Motor neuron (in vitro differentiated cells): ENCODE results near the gene NOS1AP. TPM values are rescaled to one million over a fixed set of nuclear protein-coding genes. Genes with fewer than 3 reads are reported as not detected.
"Not testable (repeated sequence)": the region's sequence is repeated elsewhere in the genome, so short reads cannot be mapped to it uniquely, and the experiment has no call there.

Source experiments
- ATAC-seq, 8 experiments: fragments of 200-7000 bp; cut with Tn5 transposase; replicated peaks in 6 of 8; 2 replicates each; pipeline ENCODE4 v1.8.0; 2021; ENCODE audit warnings: mild to moderate bottlenecking in 8 of 8, moderate library complexity in 8 of 8
- H3K27ac ChIP-seq, 2 donors: fragments of 250-450 bp; sonication (Bioruptor Pico); 2 replicates each; pipeline ENCODE4 v1.9.0; 2021; ENCODE audit warnings: antibody characterized with exemption in 2 of 2, mild to moderate bottlenecking in 2 of 2, moderate library complexity in 1 of 2
- H3K4me1 ChIP-seq, 2 donors: fragments of 250-450 bp; sonication (Bioruptor Pico); replicated peaks in 1 of 2; 2 replicates each; pipeline ENCODE4 v1.6.1; 2021; ENCODE audit warnings: antibody characterized with exemption in 2 of 2, mild to moderate bottlenecking in 2 of 2, moderate library complexity in 1 of 2
- H3K4me3 ChIP-seq, 5 donors: fragments of 250-450 bp; sonication (Bioruptor Pico); 2 replicates each; pipeline ENCODE4 v1.9.0; 2021; ENCODE audit warnings: antibody characterized with exemption in 5 of 5, mild to moderate bottlenecking in 5 of 5, moderate library complexity in 4 of 5
- WGBS, 10 experiments: fragments of 450-650 bp; shearing (Covaris generic); methylation state at CpG; one replicate each; pipeline ENCODE4 v1.0.0; 2022; 5-methylcytosine and 5-hydroxymethylcytosine counted together
- in situ Hi-C, 9 experiments: fragments of 400-800 bp; cut with MboI; loops; one replicate each; pipeline ENCODE4 v1.15.0; 2021; ENCODE audit warnings: low sequenced_read_pairs in 9 of 9, low pct_unique_long_range_greater_than_20kb in 2 of 9; ENCODE audit not compliant: unreplicated experiment in 9 of 9
- total RNA-seq, 8 experiments: library from RNA; unstranded; fragments of 300-600 nt; gene quantifications; 2 replicates each; pipeline versions ENCODE4 v1.2.3 to v1.2.4, GENCODE V29; 2022

The NOS1AP gene
- total RNA-seq, 8 experiments from 2014 or later, result 0.61 to 10.4 (median 6.5) TPM

DNA sequence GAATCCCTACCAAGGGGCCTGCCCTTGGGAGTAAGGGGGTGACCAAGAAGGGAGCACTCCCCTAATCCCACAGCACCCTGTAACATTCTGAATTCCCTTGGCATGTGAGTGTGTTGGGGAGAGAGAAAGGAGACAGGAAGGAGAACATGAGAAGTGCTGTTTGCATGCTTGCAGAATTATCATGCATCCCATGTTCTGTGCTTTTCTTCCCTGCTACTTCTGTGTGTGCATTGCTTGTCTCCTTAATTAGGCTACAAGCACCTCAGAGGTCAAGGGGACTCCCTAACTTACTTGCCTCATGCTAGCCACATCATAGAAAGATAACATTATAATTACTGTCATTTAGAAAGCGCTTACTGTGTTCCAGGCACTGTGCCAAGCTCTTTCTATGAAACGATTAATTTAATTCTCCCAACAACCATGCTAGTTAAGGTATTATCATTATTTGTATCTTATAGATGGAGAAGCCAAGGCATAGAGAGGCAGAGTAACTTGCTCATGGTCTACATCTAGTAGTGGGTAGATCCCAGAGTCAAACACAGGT, 11.1 kb downstream of the NOS1AP start:
- WGBS, 10 experiments, result 0 to 100% (median 86%) methylated on average over 1 to 2 of the region's 2 CpGs; no CpG with 5 or more reads in 4 of the 10 experiments
- H3K4me1 ChIP-seq, result peaks cover 9 to 10% of the 10 kb centered on the region in 2 donors
- no peak overlapping the region for H3K4me3 ChIP-seq
- ATAC-seq, result no peak
- H3K27ac ChIP-seq, result no peak overlapping the region
- in situ Hi-C loops, result no loop called here

DNA sequence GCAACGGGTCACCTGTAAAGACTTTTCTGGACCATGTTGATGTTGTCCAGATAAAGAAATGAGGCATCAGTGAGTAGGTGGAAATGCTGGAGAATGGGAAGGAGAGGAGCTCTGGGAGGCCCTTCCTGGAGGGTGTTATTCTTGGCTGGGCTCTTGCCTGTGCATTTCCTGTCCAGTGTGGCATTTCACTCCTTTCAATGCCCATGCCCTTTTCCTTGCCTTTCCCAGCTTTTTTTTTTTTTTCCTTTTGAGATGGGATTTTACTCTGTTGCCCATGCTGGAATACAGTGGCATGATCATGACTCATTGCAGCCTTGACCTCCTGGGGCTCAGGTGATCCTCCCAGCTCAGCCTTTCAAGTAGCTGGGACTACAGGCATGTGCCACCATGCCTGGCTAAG, 11.8 kb downstream of the NOS1AP start:
- WGBS, 10 experiments, result 60 to 100% (median 100%) methylated on average over 1 of the region's 1 CpG; no CpG with 5 or more reads in 5 of the 10 experiments
- in situ Hi-C loops, result no loop called here
- H3K4me1 ChIP-seq, result peaks cover 9 to 10% of the 10 kb centered on the region in 2 donors
- H3K27ac ChIP-seq, result no peak overlapping the region
- ATAC-seq, result peak in 2 of 8 experiments; percentile 18 to 22
- no peak overlapping the region for H3K4me3 ChIP-seq

DNA sequence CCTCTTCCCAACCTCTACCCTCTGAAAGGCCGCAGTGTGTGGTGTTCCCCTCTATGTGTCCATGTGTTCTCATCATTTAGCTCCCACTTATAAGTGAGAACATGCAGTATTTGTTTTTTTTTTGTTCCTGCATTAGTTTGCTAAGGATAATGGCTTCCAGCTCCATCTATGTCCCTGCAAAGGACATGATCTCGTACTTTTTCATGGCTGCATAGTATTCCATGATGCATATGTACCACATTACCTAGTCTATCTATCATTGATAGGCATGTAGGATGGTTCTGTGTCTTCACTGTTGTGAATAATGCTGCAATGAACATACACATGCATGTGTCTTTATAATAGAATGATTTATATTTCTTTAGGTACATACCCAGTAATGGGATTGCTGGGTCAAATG, 12.6 kb downstream of the NOS1AP start:
- H3K4me1 ChIP-seq, result peaks cover 10 to 11% of the 10 kb centered on the region in 2 donors
- H3K27ac ChIP-seq, ATAC-seq, H3K4me3 ChIP-seq, in situ Hi-C loops: not testable (repeated sequence)
- 25 to 100% (median 74%) methylated on average over 1 to 2 of the region's 2 CpGs; no CpG with 5 or more reads in 2 of the 10 experiments for WGBS, 10 experiments

DNA sequence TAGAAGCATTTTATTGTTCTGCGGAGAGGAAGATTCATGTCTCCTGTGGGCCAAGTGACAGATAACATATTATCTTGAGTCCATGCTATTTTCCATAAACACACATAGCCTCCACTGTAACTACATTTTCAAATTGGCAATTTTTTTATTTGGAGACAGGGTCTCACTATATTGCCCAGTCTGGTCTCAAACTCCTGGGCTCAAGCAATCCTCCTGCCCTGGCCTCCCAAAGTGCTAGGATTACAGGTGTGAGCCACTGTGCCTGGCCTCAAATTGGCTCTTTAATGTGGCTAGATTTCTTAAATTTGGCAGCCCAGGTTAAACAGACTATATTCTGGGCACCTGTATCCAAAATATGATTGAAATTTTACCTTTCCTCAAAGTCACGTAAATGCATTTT, 13.8 kb downstream of the NOS1AP start:
- no peak for ATAC-seq
- 44 to 100% (median 90%) methylated on average over 1 to 2 of the region's 2 CpGs; no CpG with 5 or more reads in 3 of the 10 experiments for WGBS, 10 experiments
- peaks cover 12 to 15% of the 10 kb centered on the region in 2 donors for H3K4me1 ChIP-seq
- H3K27ac ChIP-seq, result no peak overlapping the region
- no peak overlapping the region for H3K4me3 ChIP-seq
- in situ Hi-C loops, result no loop called here

DNA sequence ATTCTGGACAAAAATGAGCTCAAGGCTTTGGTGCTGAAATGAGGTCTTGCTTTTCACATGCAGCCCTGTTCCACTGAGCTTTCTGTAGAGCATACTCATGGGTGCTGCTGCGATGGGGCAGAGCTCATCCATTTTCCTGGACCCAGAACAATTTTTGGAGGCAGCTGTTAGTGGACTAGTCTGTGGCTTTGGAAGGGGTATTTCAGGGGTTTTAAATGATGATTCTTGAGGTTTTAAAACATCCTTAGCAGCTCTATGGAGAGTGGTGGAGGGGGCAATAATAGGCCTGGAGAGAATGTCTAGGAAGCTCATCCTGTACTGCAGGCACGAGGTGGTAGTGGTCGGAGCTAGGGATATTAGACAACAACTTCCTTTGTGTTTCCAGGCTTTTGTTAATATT, 16.5 kb downstream of the NOS1AP start:
- Histone ChIP-seq H3K27ac (no peak overlapping the region), H3K4me3 (no peak overlapping the region), H3K4me1 (peaks cover 10 to 12% of the 10 kb centered on the region in 2 donors)
- WGBS, 10 experiments, result 83 to 100% (median 89%) methylated on average over 1 to 3 of the region's 3 CpGs; no CpG with 5 or more reads in 3 of the 10 experiments
- in situ Hi-C loops, result no loop called here
- no peak for ATAC-seq

DNA sequence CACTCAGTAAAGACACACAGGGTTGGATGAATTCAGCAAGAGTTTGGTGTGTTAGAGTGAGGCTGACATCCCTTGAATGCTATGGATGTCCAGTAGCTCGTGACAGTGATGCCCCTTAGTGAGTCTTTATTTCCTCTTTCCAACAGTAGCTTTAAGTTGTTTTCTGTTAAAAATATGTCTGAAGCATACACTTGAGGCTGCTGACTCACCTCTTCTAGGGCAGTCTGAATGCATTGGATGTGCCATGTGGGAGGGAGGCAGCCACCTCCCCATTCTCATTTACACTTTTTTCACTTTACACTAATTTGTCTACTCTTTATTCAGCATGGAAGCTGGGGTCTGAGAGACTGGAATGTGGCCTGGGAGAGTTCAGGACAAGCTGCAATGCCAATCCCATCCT, 17.6 kb downstream of the NOS1AP start:
- ATAC-seq, result peak in 2 of 8 experiments; percentile 68 to 82
- no peak overlapping the region for H3K4me3 ChIP-seq
- H3K27ac ChIP-seq, result no peak overlapping the region
- WGBS, 10 experiments, result 0 to 89% (median 83%) methylated on average over 1 of the region's 1 CpG; no CpG with 5 or more reads in 5 of the 10 experiments
- H3K4me1 ChIP-seq, result peaks cover 21 to 23% of the 10 kb centered on the region in 2 donors
- in situ Hi-C loops, result no loop called here

DNA sequence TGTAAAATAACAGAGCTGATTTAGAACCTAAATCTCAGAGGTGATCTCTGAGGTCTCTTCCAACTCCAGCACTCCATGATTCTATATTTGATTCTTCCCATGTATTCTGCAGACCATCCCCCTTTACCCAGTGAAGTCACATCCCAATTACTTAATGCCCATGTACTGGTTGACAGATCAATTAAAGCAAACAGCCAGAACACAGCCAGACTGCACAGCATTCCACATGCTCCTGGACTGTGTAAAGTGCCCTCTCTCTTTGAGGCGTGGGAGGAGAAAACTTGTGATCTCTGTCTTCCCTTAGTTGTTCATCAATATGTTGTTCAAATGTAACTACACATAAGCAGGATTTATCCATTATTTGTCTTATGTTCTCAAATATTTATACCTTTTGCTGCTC, 18.1 kb downstream of the NOS1AP start:
- in situ Hi-C loops, result no loop called here
- 40 to 100% (median 88%) methylated on average over 1 of the region's 1 CpG; no CpG with 5 or more reads in 3 of the 10 experiments for whole genome bisulfite sequencing, 10 experiments
- no peak overlapping the region for H3K4me3 ChIP-seq
- no peak overlapping the region for H3K27ac ChIP-seq
- peaks cover 25 to 28% of the 10 kb centered on the region in 2 donors for H3K4me1 ChIP-seq
- peak in 1 of 8 experiments; percentile 11 for ATAC-seq

DNA sequence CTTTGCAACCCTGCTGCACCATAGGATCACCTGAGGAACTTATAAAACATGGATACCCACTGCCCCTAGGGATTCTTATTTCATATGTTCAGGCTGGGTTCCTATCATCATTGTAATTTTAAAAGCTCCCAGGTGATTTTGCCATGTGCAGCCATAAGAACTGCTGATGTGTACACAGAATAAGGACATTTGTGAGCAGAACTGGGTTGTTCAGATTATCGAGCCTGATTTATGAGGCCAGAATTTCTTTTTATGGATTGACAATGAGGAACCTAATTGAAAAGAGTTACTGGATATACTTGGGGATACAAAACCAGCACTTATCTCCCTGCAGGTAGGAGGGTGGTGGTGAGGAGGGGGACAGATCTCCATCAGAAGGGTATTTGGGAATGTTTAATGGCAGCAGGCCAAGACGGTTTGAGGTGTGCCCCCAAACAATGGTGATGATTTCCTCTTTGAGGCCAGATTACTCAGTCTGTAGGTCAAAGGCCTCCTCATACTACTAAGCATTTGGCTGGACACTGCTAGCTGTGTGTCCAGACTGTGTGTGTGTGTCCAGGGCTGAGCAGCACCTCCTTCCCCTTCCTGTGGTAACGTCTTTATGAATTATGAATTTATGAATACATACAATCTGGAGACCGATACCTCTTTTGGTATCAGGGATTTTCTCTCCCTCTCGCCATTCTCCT, 18.9 kb downstream of the NOS1AP start:
- ATAC-seq, result no peak
- in situ Hi-C loops, result no loop called here
- Histone ChIP-seq H3K4me3 (no peak overlapping the region), H3K4me1 (peaks cover 30 to 36% of the 10 kb centered on the region in 2 donors), H3K27ac (no peak overlapping the region)
- WGBS, 10 experiments, result 0 to 100% (median 94%) methylated on average over 1 to 5 of the region's 5 CpGs; no CpG with 5 or more reads in 1 of the 10 experiments

DNA sequence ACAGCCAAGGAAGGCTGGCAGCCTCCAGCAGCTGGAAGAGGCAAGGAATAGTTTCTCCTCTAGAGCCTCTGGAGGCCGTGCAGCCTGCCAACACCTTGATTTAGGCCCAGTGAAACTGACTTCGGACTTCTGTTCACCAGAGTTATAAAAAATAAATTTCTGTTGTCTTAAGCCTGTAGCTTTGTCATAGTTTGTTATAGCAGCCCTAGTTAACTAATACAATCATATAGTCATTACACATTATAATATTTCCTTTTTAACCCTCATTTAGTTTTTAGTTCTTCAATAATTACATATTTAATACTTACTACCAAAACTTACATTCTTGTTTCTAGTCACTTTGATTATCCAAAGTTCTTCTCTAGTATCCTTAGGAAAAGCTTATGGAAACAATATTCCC, 20.3 kb downstream of the NOS1AP start:
- Histone ChIP-seq H3K4me3 (no peak overlapping the region), H3K27ac (no peak overlapping the region), H3K4me1 (peaks cover 43 to 48% of the 10 kb centered on the region in 2 donors)
- 15 to 100% (median 90%) methylated on average over 1 to 2 of the region's 2 CpGs; no CpG with 5 or more reads in 1 of the 10 experiments for WGBS, 10 experiments
- in situ Hi-C loops, result no loop called here
- ATAC-seq, result no peak

DNA sequence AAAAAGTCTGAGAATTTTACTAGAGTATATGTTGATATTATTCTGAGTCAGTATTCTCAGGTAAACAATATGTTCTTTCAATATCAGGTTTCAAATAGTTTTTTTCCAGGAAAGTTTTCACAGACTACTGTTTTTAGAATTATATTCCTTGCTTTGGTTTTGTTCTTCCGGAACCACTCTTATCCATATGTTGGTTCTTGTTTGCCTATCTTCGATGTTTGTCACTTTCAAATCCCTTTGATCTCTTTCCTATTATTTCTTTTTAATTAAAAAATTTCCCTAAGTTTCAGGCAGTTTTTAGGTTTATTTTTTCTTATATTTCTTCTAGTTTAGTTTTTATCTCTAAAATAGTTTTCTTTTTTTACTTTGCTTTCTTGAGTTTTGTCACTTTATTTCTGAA, 20.9 kb downstream of the NOS1AP start:
- WGBS, 10 experiments, result 65 to 99% (median 85%) methylated on average over 2 of the region's 2 CpGs; no CpG with 5 or more reads in 1 of the 10 experiments
- in situ Hi-C loops, result no loop called here
- ATAC-seq, result no peak
- no peak overlapping the region for H3K4me3 ChIP-seq
- peaks cover 46 to 48% of the 10 kb centered on the region in 2 donors for H3K4me1 ChIP-seq
- H3K27ac ChIP-seq, result no peak overlapping the region

DNA sequence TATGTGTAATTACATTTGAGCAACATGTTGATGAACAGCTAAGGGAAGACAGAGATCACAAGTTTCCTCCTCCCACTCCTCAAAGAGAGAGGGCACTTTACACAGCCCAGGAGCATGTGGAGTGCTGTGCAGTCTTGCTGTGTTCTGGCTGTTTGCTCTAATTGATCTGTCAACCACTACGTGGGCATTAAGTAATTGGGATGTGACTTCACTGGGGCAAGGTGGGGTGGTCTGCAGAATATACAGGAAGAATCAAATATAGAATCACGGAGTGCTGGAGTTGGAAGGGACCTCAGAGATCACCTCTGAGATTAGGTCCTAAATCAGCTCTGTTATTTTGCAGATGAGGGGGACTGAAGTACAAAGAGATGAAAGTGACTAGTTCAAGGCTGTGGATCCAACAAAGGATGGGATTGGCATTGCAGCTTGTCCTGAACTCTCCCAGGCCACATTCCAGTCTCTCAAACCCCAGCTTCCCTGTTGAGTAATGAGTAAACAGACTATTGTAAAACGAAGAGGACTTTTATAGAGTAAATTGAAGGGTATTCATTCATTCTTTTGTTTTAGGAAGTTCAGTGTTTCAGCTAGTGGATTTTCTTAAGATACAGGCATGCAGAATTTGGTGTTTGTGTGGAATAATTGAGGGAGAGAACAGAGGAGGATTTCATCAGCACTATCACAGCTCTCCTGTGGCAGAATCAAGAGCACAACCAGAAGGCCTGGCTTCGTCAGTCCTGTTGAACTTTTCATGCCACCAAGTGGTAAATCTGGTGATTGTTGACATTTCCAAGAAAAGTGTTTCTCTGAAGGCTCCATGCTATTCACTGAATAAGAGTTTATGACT, 22.4 kb downstream of the NOS1AP start:
- Histone ChIP-seq H3K27ac (no peak overlapping the region), H3K4me1 (peaks cover 46 to 48% of the 10 kb centered on the region in 2 donors), H3K4me3 (no peak overlapping the region)
- peak in 5 of 8 experiments; percentile 47 to 86 (median 82) for ATAC-seq
- in situ Hi-C loops, result no loop called here
- 0 to 52% (median 23%) methylated on average over 1 to 4 of the region's 4 CpGs; no CpG with 5 or more reads in 1 of the 10 experiments for WGBS, 10 experiments

DNA sequence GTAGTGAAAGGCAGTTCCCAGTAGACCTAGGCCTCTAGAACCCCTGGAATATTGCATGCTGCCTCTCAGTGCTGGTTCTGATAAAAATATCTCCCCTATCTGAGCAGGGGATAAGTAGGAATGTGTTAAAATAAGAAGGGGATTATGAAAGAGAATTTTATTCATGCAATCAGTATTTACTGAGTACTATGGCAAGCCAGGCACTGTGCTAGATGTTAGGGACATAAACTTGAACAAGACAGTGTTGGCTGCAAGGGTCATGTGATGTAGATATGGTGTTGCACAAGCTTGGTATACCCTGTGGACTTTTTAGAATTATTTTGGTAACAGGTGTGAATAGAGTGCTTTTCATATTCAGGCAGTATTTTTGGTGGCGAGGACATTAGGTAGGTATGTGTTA, 23.6 kb downstream of the NOS1AP start:
- Histone ChIP-seq H3K27ac (no peak overlapping the region), H3K4me3 (no peak overlapping the region), H3K4me1 (peaks cover 37 to 45% of the 10 kb centered on the region in 2 donors)
- no peak for ATAC-seq
- in situ Hi-C loops, result no loop called here
- WGBS, 10 experiments, result 83 to 100% (median 83%) methylated on average over 1 of the region's 1 CpG; no CpG with 5 or more reads in 7 of the 10 experiments

DNA sequence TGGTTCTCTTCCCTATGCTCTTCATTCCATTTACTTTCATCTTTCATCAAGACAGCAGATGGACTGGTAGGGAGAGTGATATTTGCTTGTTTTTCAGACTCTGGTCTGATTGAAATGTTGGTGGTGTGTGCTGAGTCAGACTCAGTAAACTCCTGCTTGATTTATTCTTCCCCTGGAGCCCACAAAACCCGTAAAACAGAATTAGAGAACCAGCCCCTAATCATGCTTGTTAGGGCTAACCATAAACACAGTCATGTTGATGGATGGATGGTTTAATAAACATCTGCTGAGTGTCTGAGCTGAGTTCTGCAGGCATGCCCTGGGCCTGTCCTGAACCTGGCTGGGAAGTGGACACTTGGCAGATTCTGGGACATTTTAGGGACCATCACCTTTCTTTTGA, 24.8 kb downstream of the NOS1AP start:
- peaks cover 37% of the 10 kb centered on the region in 2 donors for H3K4me1 ChIP-seq
- 0 to 40% (median 29%) methylated on average over 1 of the region's 1 CpG; no CpG with 5 or more reads in 3 of the 10 experiments for WGBS, 10 experiments
- ATAC-seq, result peak in 7 of 8 experiments; percentile 19 to 90 (median 84)
- in situ Hi-C loops, result no loop called here
- H3K27ac ChIP-seq, result peak overlapping the region in 1 of 2 donors; percentile 12
- H3K4me3 ChIP-seq, result no peak overlapping the region
